HG02588 (cell line): ENCODE measurements around the gene JAM3.

ENCODE experiments used
- ATAC-seq: cut with Tn5 transposase; IDR thresholded peaks from one replicate; pipeline ENCODE4 v1.9.1; 2021; ENCODE audit warnings: mild to moderate bottlenecking, moderate library complexity; ENCODE audit not compliant: unreplicated experiment

The JAM3 gene

DNA sequence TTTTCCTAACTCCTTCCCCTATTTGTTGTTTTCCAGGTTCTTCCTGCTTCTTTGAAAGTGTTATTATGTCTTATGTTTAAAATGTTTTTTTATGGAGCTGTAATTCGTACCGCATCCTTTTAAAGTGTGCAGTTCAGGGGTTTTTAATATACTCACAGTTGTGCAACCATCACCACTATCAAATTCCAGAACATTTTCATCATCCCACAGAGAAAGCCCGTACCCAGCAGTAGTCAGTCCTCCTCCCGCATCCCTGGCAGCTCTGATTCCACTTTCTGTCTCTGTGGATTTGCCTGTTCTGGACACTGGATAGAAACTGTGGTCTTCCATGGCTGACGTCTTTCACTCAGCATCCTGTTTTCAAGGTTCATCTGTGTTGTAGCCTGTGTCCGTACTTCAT, 73.7 kb downstream of the JAM3 start:
- no peak for ATAC-seq

DNA sequence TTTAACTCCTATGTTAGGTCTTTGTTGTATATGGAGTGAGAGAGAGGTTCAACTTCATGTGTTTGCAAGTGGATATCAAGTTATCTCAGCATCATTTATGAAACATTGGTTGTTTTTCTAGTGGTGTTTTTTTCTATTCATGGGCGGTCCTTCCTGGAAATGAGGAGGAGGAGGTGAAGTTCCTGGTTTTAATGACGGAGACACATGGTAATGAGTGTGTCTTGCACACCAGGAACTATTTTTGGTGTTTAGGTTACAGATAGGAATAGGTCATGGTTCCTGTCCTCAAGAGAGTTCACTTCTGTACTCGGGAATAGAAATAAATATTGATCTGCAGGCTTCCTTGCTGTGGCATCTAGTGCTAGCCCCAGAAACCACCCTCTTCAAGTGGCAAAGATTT, 74.9 kb downstream of the JAM3 start:
- no peak for ATAC-seq

DNA sequence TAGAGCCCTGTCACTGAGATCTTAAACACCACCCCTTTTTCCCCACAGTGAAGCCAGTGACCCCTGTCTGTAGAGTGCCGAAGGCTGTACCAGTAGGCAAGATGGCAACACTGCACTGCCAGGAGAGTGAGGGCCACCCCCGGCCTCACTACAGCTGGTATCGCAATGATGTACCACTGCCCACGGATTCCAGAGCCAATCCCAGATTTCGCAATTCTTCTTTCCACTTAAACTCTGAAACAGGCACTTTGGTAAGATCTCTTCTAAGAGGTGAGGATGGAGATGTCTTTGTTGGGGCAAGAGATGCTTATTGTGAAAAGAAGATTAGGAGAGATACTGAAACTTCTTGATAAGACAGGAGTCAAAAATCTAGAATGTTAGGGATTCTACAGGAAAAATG, 75.9 kb downstream of the JAM3 start:
- ATAC-seq: no peak

DNA sequence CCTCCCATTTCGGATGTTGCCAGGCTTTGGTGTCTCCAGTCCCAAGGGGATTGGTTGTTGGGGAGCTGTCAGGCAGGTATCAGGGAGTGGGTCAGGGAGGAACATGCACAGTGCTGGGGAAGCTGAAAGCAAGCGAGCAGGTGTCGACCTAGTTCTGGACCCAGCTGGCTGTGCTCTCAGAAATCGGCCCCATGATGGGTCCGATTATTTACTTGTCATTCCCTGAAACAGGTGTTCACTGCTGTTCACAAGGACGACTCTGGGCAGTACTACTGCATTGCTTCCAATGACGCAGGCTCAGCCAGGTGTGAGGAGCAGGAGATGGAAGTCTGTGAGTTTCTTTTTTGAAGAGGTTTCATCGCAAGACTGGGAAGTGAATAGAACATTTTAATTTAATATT, 76.8 kb downstream of the JAM3 start:
- ATAC-seq: no peak

DNA sequence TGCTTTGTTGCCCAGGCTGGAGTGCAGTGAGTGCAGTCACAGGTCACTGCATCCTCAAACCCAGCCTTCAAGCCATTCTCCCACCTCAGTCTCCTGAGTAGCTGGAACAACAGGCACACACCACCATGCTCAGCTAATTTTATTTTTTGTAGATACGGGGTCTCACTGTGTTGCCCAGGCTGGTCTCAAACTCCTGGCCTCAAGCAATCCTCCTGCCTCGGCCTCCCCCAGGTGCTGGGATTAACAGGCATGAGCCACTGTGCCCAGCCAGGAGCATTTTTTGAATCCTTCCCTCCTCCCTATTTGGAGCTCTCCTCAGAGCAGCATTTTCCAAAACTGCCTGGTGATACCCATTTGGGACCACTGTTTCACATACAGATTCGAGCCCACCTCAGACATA, 77.7 kb downstream of the JAM3 start:
- no peak for ATAC-seq

DNA sequence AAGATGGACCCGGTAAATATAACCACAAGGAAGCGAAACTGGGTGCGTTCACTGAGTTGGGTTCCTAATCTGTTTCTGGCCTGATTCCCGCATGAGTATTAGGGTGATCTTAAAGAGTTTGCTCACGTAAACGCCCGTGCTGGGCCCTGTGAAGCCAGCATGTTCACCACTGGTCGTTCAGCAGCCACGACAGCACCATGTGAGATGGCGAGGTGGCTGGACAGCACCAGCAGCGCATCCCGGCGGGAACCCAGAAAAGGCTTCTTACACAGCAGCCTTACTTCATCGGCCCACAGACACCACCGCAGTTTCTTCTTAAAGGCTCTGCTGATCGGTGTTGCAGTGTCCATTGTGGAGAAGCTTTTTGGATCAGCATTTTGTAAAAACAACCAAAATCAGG, 80.5 kb downstream of the JAM3 start:
- ATAC-seq: no peak

DNA sequence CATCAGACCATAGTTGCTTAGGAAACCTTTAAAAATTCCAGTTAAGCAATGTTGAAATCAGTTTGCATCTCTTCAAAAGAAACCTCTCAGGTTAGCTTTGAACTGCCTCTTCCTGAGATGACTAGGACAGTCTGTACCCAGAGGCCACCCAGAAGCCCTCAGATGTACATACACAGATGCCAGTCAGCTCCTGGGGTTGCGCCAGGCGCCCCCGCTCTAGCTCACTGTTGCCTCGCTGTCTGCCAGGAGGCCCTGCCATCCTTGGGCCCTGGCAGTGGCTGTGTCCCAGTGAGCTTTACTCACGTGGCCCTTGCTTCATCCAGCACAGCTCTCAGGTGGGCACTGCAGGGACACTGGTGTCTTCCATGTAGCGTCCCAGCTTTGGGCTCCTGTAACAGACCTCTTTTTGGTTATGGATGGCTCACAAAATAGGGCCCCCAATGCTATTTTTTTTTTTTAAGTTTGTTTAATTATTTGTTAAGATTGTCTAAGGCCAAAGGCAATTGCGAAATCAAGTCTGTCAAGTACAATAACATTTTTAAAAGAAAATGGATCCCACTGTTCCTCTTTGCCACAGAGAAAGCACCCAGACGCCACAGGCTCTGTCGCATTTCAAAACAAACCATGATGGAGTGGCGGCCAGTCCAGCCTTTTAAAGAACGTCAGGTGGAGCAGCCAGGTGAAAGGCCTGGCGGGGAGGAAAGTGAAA, 81.5 kb downstream of the JAM3 start:
- ATAC-seq: no peak

DNA sequence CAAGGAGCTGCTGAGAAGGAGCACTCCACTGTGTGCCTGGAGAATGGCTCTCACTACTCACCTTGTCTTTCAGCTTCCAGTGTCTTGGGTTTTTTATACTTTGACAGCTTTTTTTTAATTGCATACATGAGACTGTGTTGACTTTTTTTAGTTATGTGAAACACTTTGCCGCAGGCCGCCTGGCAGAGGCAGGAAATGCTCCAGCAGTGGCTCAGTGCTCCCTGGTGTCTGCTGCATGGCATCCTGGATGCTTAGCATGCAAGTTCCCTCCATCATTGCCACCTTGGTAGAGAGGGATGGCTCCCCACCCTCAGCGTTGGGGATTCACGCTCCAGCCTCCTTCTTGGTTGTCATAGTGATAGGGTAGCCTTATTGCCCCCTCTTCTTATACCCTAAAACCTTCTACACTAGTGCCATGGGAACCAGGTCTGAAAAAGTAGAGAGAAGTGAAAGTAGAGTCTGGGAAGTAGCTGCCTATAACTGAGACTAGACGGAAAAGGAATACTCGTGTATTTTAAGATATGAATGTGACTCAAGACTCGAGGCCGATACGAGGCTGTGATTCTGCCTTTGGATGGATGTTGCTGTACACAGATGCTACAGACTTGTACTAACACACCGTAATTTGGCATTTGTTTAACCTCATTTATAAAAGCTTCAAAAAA, 82.3 kb downstream of the JAM3 start:
- ATAC-seq: no peak

DNA sequence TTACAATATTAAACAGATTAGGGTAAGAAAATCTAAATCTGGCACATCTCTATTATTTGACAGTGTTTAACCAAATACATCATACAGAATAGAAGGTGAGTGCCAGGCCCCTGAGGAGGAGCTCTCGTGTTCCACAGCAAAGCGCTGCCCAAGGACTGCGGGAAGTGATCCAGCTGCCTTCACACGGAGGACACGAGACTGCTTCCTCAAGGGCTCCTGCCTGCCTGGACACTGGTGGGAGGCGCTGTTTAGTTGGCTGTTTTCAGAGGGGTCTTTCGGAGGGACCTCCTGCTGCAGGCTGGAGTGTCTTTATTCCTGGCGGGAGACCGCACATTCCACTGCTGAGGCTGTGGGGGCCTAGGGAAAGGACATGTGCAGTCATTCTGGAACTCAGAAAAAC, 83.8 kb downstream of the JAM3 start:
- no peak for ATAC-seq

DNA sequence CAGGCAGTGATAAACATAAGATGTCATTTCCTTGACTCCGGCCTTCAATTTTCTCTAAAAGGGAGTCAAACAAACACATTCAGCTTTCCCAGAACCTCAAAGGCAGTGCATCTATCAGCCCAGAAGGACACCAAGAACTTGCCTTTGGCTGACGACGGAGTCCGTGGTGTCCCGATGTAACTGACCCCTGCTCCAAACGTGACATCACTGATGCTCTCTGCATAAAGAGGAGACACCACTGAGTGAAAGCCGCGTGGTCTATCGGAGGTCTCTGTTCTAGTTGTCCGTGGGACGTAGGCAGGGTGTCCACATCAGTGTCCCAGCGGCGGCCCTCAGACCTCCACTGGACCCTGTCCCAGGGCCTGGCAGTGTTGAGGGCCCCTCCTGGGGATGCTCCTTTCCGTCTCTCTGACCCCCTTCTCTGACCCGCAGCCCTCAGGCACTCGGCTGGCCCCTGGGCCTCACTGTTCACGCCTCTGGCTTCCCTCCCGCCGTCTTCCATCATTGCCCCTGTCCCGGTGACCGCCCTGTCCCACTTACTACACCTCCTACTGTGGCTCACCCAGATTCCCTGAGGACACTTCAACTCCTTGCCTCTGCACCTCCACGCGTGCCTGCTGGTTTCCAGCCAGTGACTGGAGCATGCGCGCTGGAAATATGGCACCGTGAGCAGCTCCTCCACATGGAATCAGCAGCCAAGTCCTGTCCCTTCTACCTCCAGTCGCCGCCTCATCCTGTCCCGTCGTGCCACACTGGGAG, 84.5 kb downstream of the JAM3 start:
- no peak for ATAC-seq

DNA sequence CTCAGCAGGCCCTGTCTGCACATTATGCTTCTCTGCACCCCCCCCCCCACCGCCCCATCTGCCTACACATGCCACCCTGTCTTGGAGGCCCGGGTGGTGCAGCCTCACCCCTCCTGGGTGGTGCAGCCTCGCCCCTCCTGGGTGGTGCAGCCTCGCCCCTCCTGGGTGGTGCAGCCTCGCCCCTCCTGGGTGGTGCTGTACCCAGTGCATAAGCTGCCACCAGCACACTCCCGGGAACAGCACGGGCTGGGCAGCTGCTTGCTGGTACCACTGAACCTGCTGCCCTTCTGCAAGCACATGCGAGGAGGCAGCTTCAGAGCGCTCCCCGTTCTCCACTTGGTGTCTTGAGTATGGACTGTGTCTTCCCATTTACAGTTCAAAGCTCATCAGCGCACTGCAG, 85.6 kb downstream of the JAM3 start:
- ATAC-seq: no peak

DNA sequence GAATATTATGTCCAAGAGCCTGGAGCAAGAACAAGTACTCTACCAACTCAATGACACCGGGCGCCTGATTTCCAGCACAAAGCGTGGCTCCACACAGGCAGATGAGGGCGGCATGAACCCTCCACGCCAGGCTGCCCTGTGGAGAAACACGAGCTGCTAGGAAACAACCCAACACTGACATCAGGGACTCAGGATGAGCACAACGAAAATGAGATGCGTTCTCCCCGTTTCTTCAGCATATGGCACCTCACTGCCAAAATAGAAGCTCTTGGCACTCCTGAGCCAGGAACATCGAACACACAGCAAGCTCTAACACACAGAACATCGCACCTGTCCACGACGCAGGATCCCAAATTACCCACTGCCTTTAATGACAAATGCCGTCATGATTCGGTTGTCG, 86.6 kb downstream of the JAM3 start:
- ATAC-seq: no peak

DNA sequence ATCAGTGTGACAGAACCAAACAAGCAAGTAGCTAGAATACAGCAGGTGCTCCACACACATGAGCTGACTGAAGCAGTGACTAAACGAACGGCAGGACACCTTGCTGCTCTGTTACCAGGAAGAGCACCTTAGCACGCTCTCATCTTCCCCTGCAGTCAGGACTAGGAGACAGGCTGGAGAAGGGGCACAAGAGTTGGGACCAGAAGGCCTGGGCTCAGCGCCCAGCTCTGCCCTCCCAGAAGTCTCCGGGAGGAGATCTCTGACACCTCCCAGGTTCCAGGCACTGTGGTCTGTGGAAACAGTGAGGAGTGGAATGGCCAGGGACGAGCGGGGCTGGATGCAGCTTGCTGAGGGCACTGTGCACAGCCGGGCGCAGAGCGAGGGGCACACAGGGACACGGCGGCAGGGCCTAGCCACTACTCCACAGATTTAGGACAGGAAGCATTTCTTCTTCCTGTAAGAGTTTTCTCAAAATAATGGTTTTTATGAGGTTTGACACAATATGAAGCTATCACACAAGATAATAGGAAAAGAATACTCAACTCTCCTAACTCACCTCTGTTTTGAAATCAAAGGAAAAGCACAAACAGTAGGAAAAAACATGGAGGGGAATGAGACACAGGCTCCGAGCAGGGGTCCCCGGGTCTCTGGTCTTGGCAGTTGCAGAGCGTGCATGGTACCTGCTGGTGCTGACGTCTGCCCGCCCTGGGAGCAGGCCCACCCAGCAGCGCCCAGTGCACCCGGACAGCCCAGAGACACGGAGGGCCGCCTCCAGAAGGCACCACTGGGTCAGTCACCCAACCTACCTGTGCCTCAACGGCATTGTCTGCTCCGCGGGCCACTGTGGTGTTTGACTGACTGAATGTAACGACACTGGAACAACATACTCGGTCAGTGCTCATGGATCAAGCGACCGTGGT, 87.3 kb downstream of the JAM3 start:
- ATAC-seq: no peak

DNA sequence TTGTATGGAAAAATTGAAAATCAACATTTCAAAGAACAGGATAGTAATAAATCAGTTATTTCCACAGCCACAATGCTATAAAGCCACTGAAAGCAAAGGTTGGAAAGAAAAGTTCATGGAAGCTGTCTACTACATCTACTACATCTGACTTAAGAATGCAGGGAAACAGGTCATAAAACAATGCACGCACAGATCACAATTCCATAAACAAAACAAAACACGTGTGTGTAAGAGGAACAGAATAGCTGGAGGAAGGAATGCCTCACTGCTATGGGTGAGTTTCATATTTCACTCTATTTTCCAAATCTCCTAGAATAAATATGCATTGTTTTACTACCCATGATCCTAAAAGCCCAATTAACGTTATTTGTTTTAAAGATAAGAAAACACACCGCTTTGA, 88.6 kb downstream of the JAM3 start:
- no peak for ATAC-seq

DNA sequence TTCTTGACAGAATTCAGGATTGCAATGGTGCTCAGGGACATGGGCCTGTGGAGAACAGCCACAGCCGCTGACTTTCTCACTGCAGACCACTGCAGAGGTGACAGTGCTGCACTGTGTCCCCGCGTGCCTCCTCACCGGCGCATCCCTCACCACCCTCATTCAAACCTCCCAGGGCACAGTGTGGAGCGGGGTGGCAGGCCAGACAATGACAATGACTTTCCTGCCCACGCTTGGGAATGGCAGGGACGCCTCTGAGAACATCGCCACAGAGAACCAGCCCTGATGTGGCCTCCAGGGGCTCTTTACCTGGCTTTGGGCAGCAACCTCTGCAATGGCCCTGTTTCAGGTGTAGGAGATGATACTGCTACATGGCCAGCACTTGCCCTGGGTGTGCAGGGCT, 89.2 kb downstream of the JAM3 start:
- ATAC-seq: no peak

DNA sequence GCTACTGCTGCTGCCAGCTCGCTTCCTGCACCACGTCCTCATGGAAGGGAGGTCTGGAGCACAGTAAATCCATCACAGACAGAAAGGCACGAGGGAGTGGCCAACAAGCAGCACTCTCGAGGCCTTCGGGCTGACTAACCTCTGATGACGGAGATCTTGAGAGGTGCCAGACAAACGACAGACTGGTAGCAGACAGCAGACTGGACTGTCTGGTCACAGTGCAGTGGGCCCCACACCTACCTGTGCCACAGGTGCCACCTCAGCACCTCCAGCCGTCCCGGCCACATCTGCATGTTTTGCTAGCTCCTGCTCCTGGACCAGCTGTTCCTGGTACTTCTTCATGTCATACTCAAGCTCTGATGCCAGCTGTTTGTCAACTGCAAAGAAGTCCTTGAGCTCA, 90.8 kb downstream of the JAM3 start:
- ATAC-seq: no peak

DNA sequence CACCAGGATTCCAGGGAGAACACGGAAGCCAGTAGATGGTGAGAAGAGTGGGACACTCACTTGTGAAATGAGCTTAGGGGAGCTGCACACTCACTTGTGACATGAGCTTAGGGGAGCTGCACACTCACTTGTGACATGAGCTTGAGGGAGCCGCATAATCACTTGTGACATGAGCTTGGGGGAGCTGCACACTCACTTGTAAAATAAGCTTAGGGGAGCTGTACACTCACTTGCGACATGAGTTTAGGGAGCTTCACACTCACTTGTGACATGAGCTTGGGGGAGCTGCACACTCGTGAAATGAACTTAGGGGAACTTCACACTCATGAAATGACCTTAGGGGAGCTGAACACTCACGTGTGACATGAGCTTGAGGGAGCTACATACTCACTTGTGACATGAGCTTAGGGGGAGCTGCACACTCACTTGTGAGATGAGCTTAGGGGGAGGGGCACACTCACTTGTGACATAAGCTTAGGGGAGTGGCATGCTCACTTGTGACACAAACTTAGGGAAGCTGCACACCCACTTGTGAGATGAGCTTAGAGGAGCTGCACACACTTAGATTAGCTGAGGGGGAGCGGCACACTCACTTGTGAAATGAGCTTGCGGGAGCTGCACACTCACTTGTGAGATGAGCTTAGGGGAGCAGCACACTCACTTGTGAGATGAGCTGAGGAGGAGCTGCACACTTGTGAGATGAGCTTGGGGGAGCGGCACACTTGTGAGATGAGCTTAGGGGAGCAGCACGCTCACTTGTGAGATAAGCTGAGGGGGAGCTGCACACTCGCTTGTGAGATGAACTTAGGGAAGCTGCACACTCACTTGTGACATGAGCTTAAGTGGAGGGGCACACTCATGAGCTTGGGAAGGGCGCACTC, 95.9 kb downstream of the JAM3 start:
- ATAC-seq: no peak

DNA sequence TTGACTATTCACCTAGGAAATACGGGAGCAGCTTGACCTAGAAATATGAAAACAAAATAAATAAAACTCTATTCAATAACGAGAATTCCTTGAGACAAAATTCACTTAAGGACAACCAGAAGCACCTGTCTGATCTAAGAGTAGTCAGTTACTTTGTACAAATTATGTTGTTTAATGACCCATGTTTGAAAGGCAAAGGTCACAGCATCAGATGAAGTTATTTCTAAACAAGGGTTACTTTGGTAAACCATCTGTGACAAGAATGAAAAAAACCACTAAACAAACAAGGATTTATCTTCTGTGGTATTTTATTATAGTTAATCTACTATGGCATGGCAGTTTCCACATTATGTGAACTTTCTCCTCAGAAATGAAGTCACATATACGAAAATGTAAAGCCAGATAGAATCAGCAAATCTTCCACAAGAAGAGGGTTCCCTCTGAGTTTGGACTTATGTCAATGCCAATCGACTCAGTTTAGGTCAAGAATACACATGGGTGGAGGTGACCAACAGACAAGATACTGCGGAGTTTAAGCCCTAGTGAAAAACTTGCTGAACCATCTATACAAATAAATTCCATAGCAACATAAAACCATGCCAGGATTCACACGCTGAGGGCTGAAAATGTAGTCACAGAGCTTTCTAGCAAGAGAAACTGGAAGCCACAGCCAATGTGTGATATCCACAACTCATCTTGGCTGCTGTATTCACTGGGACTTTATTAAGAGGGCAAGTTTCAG, 101.5 kb downstream of the JAM3 start:
- no peak for ATAC-seq

DNA sequence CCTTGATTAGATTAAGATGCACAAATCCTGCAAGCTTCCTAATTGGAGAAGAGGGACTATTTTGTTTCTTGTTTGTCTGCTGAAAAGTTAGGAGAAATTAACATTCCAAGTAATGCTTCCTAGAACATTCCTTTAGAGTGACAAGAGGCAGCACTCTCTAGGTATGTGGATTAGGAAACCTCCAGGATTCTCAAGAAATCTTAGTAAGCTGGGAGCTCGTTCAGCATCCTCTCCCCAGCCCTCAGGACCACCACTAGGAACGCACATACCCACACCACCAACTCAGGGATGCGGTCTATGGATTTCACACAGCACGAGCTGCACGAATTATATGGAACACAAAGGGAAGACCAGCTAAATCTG, 102.0 kb downstream of the JAM3 start:
- no peak for ATAC-seq

DNA sequence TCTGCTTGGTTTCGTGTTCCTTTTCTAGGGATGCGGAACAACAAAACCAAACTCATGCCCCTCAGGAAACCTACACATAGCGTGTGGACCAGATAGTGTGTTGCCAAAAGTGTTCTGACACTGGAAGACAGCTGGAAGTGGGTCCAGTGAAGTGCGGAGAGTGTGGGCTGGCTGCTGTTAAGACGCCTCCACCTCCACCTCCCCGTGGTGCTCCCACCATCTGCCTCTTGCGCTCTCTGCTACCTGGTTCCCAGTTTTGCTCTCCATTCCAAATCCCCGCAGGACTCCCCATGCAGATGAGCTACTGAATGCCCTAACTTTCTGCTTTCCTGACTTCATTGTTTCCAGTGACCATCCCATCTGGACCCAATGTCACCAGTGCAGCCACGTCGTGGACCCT, 103.1 kb downstream of the JAM3 start:
- ATAC-seq: no peak
